Smooth muscle cell (in vitro differentiated cells): ENCODE data around the gene IRAG1. TPM values are rescaled to one million over a fixed set of nuclear protein-coding genes. Genes with fewer than 3 reads are reported as not detected.

Experiments used
- DNase-seq: peaks from one replicate; lab custom pipeline; 2025; ENCODE audit not compliant: unreplicated experiment; lab: John Stamatoyannopoulos, UW
- H2AFZ ChIP-seq: fragments of 200-600 bp; sonication (generic); 2 replicates; pipeline ENCODE4 v1.6.0; 2016; ENCODE audit warnings: antibody characterized with exemption, low read depth, mild to moderate bottlenecking
- H3F3A ChIP-seq: fragments of 200-600 bp; sonication (generic); 2 replicates; pipeline ENCODE4 v1.6.0; 2017; ENCODE audit warnings: antibody characterized with exemption, low read depth
- H3K27ac ChIP-seq: fragments of 200-600 bp; sonication (generic); 2 replicates; pipeline ENCODE4 v1.5.1; 2016; ENCODE audit warnings: low read depth, mild to moderate bottlenecking
- H3K27me3 ChIP-seq: fragments of 200-600 bp; sonication (generic); 2 replicates; pipeline ENCODE4 v1.6.1; 2016; ENCODE audit warnings: low read depth, mild to moderate bottlenecking
- H3K36me3 ChIP-seq: fragments of 200-600 bp; sonication (generic); 2 replicates; pipeline ENCODE4 v1.5.1; 2016; ENCODE audit warnings: low read depth
- H3K4me1 ChIP-seq: fragments of 200-600 bp; sonication (generic); 2 replicates; pipeline ENCODE4 v1.5.1; 2016; ENCODE audit warnings: low read depth
- H3K4me2 ChIP-seq: fragments of 200-600 bp; sonication (generic); 2 replicates; pipeline ENCODE4 v1.6.0; 2016; ENCODE audit warnings: mild to moderate bottlenecking
- H3K4me3 ChIP-seq: fragments of 200-600 bp; sonication (generic); 2 replicates; pipeline ENCODE4 v1.5.1; 2016; ENCODE audit warnings: mild to moderate bottlenecking
- H3K79me2 ChIP-seq: fragments of 200-600 bp; sonication (generic); 2 replicates; pipeline ENCODE4 v1.6.0; 2016; ENCODE audit warnings: low read depth, mild to moderate bottlenecking
- H3K9ac ChIP-seq: fragments of 200-600 bp; sonication (generic); 2 replicates; pipeline ENCODE4 v1.6.0; 2016; ENCODE audit warnings: low read depth
- H3K9me3 ChIP-seq: fragments of 200-600 bp; sonication (generic); replicated peaks from 2 replicates; pipeline ENCODE4 v1.5.1; 2016; ENCODE audit warnings: low read depth
- H4K20me1 ChIP-seq: fragments of 200-600 bp; sonication (generic); 2 replicates; pipeline ENCODE4 v1.6.0; 2016; ENCODE audit warnings: low read depth
- CTCF ChIP-seq: fragments of 200-600 bp; sonication (generic); IDR thresholded peaks from 2 replicates; pipeline ENCODE4 v1.5.1; 2017; ENCODE audit warnings: borderline replicate concordance, mild to moderate bottlenecking, antibody characterized with exemption; ENCODE audit not compliant: insufficient read depth, poor library complexity, severe bottlenecking
- WGBS: methylation state at CpG from one replicate; pipeline ENCODE4 v1.1.7; 2016; ENCODE audit warnings: low lambda C conversion rate; 5-methylcytosine and 5-hydroxymethylcytosine counted together
- polyA plus RNA-seq: library from polyadenylated mRNA; unstranded; fragments of >200 nt; fragmentation: Nextera tagmentation; extraction: Ambion mirVana; gene quantifications from 2 replicates; pipeline ENCODE4 v1.2.1, GENCODE V29; 2016
- total RNA-seq: library from RNA; depleted of rRNA; stranded (reverse); fragments of >200 nt; gene quantifications from 2 replicates; pipeline ENCODE4 v1.2.3, GENCODE V29; 2014

The IRAG1 gene
- total and polyA plus RNA-seq, 2 experiments from 2014 or later = 2.5 to 4.4 TPM

DNA sequence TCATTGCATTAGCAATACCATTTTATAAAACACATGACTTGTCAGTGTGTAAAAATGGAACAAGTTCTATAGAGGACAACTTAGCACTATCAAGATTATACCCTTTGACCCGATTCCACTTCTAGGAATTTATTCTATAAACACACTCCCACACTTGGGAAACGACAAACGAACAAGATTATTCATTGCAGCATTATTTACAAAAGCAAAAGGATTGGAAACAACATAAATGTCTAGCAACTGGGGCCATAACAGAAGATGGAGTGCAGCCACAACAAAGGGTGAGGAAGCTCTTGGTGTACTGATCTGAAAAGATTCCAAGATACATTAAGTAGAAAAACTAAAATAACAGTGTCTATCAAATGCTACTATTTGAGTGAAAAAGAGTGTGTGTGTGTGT is 2.3 kb upstream of the IRAG1 start:
- Histone ChIP-seq H3K9ac (no peak overlapping the region), H3F3A (no peaks in the 10 kb centered on the region), H3K4me3 (no peak overlapping the region), H3K27ac (no peak overlapping the region), H3K27me3 (no peaks in the 10 kb centered on the region), H3K36me3 (no peaks in the 10 kb centered on the region), H3K9me3 (no peaks in the 10 kb centered on the region), H3K4me2 (no peak overlapping the region), H4K20me1 (no peaks in the 10 kb centered on the region), H2AFZ (no peak overlapping the region), H3K4me1 (no peaks in the 10 kb centered on the region), H3K79me2 (no peaks in the 10 kb centered on the region)
- 55% methylated on average over 3 of the region's 3 CpGs for WGBS
- TF ChIP-seq CTCF = no peak
- DNase-seq = no peak

DNA sequence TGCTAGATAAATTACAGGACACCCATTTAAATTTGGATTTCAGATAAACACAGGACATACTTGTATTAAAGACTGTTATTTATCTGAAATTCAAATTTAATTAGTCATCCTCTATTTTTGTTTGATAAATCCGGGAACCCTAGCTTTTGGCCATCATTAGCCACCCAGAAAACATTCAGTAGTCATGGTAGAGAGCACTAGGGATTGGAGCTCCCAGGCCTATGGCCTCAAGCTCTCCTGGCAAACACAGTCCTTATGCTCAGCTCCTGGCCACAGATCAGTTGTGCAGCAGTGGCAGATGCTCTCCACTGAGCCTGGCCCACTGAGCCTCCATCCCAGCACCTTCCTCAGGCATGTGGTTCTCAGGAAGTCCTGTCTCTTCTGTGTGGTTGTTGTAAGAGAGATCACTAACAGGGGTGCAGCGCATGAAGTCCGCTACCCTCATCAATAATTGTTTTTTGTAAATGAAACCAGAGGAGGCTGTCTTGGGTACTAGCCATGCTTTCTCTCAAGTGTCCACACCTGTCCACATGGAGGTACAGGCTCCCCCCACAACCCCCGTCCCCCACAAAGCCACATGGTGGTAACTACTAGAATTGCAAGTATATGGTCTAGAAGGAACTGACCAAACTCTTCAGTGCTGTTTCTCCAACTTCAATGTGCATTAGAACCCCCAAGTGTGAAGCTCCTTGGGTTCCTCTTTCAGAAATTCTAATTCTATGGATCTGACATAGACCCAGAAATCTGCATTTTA is 1.1 kb upstream of the IRAG1 start:
- Histone ChIP-seq H3K4me3 (no peak overlapping the region), H3F3A (no peaks in the 10 kb centered on the region), H3K27ac (no peak overlapping the region), H3K9me3 (no peaks in the 10 kb centered on the region), H3K4me2 (no peak overlapping the region), H2AFZ (no peak overlapping the region), H4K20me1 (no peaks in the 10 kb centered on the region), H3K36me3 (no peaks in the 10 kb centered on the region), H3K9ac (no peak overlapping the region), H3K79me2 (no peaks in the 10 kb centered on the region), H3K4me1 (no peaks in the 10 kb centered on the region), H3K27me3 (no peaks in the 10 kb centered on the region)
- WGBS = 95% methylated on average over 4 of the region's 4 CpGs
- no peak for TF ChIP-seq CTCF
- no peak for DNase-seq

- Histone ChIP-seq H3K9me3 (no peaks in the 10 kb centered on the region), H3F3A (no peaks in the 10 kb centered on the region), H3K79me2 (no peaks in the 10 kb centered on the region), H3K36me3 (no peaks in the 10 kb centered on the region), H3K27ac (no peak overlapping the region), H3K9ac (no peak overlapping the region), H4K20me1 (no peaks in the 10 kb centered on the region), H3K4me3 (peak overlapping the region; percentile 23), H3K4me1 (no peaks in the 10 kb centered on the region), H2AFZ (peak overlapping the region; percentile 75), H3K4me2 (peak overlapping the region; percentile 74), H3K27me3 (no peaks in the 10 kb centered on the region)
- TF ChIP-seq CTCF = no peak
- DNase-seq = no peak
- WGBS = 84% methylated on average over 7 of the region's 7 CpGs
Observed at GRCh38 chr11:10692531-10693115, 932 bp downstream of the IRAG1 start.
